HG02840 (cell line): ENCODE results near the gene TAGLN3.
A peak's percentile ranks its signal among the peaks of the same experiment; 100 is the strongest.
"Not testable (repeated sequence)": the region's sequence is repeated elsewhere in the genome, so short reads cannot be mapped to it uniquely, and the experiment has no call there.

Experiments used
- ATAC-seq: cut with Tn5 transposase; IDR thresholded peaks from one replicate; pipeline ENCODE4 v1.9.1; 2021; ENCODE audit warnings: mild to moderate bottlenecking, moderate library complexity, moderate number of reproducible peaks; ENCODE audit not compliant: unreplicated experiment, low FRiP score

Gene TAGLN3

GRCh38 chr3:112005091-112005672 lies 6.5 kb downstream of the TAGLN3 start:
- ATAC-seq, result no peak

DNA sequence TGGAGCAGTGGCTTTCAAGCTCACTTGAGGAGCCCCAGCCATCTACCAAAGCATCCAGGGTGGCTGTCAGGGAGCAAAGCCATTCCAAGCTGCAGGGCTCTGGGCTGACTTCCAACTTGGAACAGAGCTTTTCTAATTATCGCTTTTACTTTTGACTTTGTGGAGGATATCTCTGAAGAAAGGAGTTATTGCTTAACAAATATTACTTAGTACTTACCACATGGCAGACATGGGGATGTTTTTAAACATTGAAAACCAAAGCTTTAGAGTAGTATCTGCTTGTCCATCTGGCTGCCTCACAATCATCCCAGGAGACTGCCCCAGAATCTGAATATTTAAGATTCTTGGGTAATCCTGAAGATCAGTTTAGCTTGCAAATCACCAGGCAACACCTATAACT lies 8.9 kb downstream of the TAGLN3 start:
- no peak for ATAC-seq

- no peak for ATAC-seq
Observed at GRCh38 chr3:112009670-112010069, 10.9 kb downstream of the TAGLN3 start.

- ATAC-seq, result no peak
Observed at GRCh38 chr3:112010636-112011035, 11.9 kb downstream of the TAGLN3 start.

DNA sequence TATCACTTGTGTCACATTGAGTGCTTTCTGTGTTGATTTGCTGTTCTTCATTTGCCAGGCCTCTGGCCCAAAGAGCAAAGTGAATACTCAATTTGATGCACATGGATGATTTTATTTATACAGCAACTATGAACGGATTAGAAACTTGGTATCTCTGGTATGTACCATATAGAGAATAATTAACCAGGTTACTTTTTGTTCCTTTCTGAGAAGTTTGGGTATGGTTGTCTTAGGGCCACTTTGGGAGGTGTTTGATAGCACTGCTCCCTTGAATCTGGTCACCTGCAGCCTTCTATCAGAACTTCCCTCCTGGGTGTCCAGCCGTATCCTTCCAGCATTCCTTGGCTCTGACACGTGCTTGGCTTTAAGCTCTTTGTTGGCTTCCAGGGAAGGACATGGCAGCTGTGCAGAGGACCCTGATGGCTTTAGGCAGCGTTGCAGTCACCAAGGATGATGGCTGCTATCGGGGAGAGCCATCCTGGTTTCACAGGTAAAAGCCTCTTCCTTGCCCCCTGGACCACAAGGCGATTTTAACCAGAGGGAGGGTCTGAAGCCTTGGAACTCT lies 12.7 kb downstream of the TAGLN3 start:
- ATAC-seq, result no peak

DNA sequence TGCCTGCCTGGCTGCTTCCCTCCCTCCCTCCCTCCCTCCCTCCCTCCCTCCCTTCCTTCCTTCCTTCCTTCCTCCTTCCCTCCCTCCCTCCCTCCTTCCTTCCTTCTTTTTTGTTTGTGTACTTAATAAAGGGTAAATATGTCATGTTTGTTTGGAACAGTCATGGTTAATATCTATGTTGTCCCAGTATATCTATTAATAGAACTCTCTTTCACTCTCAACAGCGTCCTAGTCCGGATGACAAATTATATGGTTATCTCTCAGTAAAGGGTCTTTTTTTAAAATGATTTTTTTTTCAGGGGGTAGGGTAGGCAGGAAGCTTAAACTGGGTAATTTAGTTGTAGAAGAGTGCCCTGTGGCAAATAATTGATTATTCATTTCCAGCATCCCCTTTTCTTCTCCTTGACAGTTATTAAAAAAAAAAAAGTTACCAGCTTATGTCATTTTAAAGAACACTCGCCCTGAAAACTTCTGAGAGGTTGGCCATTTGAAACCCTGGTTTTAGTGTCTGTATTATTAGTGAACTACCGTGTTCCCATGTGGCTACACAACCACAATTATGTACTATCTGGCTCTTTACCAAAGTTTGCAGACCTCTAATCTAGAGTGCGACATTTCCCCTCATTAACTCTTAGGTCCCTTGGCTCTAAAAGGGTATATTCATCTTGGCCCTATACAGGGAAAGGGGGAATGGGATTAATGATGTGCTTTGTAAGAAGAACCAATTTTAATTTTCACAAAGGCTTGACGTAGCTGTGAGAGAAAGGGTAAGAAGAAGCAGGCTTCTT lies 13.7 kb downstream of the TAGLN3 start:
- ATAC-seq, result no peak

- ATAC-seq, result peak; percentile 66
Observed at GRCh38 chr3:112013058-112013783, 14.5 kb downstream of the TAGLN3 start.

- peak; percentile 25 for ATAC-seq
Observed at GRCh38 chr3:112013784-112014143, 15.0 kb downstream of the TAGLN3 start.

DNA sequence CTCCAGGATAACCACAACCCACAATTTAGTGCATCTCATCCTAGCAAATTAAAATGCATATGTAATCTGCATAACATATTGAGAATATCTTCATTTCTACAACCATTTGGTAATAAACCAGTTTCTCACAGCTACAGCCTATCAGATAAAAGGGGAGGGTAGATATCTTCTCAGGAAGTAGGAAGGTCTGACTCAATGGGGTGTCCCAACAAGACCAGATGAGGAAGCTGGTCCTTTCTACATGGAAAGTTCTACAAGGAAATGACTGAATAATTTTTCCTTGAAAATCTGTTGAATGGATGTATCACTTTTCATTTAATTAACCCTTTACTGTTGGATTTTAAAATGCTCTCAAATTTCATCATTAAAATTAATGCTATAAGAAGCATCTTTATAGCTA lies 18.4 kb downstream of the TAGLN3 start:
- no peak for ATAC-seq

GRCh38 chr3:112018712-112019111 lies 20.0 kb downstream of the TAGLN3 start:
- no peak for ATAC-seq

DNA sequence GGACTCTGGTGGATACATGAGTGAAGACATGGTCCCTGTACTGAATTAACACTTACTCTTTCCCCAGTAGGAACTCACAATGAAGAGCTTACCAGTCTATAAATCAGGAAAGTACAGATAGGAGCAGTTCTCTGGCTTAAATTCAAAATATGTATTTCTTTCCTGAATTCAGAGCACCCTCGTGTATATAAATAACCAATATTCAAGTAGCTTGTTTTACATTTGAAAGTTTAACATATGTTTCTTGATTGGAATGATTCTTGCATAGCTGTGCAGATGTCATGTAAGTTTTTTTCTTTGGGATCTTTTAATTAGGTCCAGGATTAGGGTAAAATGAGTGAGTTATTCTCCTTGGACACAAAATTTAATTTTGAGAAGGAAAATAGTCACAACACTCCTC lies 21.0 kb downstream of the TAGLN3 start:
- no peak for ATAC-seq

DNA sequence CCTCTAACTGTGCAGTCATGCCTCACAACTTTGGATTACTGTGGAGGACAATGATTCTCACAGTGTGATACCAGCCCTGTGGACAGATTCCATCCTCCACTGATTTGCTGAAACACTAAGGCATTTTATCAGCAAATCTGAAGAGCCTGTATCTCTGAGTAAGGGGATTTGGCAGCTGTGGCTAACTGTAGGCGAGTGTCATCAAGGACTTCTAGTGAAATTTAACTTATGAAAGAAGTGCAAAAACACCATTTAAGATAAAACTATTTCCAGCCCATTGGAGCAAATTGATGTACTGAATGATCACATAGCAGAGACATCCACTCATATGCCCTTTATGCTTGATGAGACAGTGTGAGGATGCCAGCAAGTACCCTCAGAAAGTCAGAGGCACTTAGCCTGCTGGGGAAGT lies 22.0 kb downstream of the TAGLN3 start:
- ATAC-seq, result no peak

DNA sequence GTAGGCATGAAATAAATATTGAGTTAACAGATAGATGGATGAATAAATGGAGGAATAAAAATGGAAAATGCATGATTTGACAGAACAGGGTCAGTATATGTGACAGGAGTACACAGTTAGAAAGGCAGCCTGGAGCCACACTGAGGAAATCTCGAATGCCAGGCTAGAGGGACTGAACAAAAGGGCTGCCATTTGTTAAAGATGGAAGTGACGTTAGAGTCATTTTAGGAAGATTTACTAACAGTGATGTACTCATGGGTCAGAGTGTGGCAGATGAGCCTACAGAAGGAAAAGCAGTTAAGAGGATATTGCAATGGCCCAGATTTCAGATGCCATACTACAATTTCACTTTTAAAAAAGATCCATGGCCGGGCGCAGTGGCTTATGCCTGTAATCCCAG lies 28.4 kb downstream of the TAGLN3 start:
- ATAC-seq, result no peak

DNA sequence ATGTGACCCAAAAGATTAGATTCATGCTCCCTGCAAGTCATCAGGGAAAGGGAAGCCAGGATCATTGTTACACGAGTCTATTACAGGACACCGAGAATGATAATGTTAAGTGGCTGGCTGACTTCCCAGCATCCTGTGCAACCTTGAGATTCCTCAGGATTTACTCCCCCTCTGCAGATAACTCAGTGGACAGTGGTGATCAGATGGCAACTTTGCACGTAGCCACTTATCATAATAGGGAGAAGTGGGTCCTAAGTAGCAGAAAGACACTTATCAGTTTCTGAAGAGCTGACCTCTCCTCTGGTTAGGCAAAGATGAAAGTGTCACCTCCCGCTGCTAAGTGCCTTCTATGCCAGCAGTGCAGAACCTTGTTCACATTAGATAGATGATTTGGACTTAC lies 29.1 kb downstream of the TAGLN3 start:
- no peak for ATAC-seq

DNA sequence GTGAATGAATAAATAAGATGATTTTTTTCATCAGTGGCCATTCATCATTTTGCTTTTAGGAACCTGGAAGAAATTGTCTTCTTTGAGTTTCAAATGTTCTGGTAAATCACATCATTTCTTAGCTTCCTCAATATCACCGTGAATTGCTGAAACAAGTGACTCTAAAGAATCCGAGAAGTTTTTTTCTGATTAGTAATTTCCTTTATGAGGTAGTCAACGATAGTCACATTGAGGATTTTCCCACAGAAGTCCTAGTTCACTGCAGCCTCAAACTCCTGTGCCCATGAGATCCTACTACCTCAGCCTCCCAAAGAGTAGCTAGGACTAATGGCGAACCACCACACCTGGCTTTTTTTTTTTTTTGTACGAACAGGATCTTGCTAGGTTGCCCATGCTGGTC lies 32.2 kb downstream of the TAGLN3 start:
- no peak for ATAC-seq

DNA sequence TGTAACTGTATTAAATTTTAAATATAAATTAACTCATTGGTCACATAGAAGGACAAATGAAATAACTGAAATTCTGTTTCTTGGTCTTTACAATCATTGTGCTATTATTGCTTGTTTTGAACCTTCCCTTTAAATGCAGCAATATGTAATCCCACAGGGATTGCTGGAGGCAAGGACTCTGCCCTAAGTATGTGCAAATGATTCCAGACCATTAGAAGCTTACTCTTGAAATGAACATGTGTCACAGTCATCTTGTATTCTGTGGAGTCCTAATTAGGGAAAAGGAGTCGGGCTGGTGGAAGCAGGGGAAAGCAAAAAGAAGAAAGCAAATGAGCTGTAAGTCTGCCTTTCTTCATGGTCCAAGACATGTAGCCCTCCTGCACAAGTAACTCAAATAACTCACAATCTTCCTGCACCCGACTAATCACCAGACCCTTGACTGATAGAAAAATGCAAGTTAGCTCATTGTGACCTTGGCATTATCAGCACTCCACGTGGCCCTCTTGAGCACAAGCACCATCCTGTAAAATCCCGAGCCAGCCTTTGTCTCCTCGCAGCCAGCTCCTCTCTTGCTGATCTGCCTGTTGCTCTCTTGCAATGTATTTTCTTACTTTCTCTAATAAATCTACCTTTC lies 33.5 kb downstream of the TAGLN3 start:
- no peak for ATAC-seq

DNA sequence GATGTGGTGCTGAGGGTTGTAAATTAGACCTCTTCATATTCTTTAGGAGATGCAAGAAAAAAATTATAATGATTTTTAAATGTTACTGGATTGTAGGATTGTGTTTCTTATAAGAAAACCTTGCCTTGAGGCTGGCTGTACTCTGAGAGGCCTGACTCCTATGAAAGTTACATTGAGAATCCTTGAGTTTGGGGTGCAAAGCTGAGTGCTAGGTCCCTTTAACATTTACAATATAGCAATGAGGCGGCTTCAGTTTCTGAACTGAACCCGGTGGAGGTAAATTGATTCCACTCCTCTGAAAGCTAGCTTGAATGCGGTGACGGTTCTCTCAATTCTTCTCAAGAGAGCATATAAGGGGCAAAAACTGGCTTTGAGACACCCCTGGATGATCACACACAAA lies 35.7 kb downstream of the TAGLN3 start, which contains the start of gene TMPRSS7:
TSS of gene TMPRSS7 (plus strand) at position 301 of the 400 bp plus-strand sequence. CDS start 110 bp downstream, outside the sequence.
- no peak for ATAC-seq

GRCh38 chr3:112035241-112035640 lies 36.5 kb downstream of the TAGLN3 start:
- no peak for ATAC-seq

GRCh38 chr3:112037194-112037593 lies 38.5 kb downstream of the TAGLN3 start:
- ATAC-seq, result not testable (repeated sequence)

- no peak for ATAC-seq
Observed at GRCh38 chr3:112038863-112039262, 40.1 kb downstream of the TAGLN3 start.

GRCh38 chr3:112041321-112041720 lies 42.6 kb downstream of the TAGLN3 start:
- no peak for ATAC-seq
